Mesenchymal stem cell (in vitro differentiated cells and primary cell): ENCODE data around the gene SLC46A3.

Experiments
- DNase-seq: peaks from one replicate; pipeline ENCODE4 v3.0.0-alpha.2; 2013
- H2AFZ ChIP-seq: one replicate; pipeline ENCODE4 v1.6.1; 2013; ENCODE audit warnings: low read depth, mild to moderate bottlenecking, control low read depth, inconsistent platforms, low read length, moderate library complexity
- H2AK5ac ChIP-seq: 2 replicates; pipeline ENCODE4 v1.6.1; 2013; ENCODE audit warnings: low read length, moderate library complexity, mild to moderate bottlenecking, inconsistent platforms; ENCODE audit not compliant: severe bottlenecking
- H2BK120ac ChIP-seq: one replicate; pipeline ENCODE4 v1.6.1; 2013; ENCODE audit warnings: low read depth, mild to moderate bottlenecking, inconsistent platforms, low read length, moderate library complexity
- H2BK12ac ChIP-seq, 2 experiments: one replicate each; pipeline ENCODE4 v1.6.1; 2013; ENCODE audit warnings: inconsistent platforms in 2 of 2, low read length in 2 of 2, mild to moderate bottlenecking in 2 of 2, moderate library complexity in 2 of 2, control low read depth in 1 of 2
- H2BK15ac ChIP-seq: one replicate; pipeline ENCODE4 v1.6.1; 2013; ENCODE audit warnings: mild to moderate bottlenecking, low read depth, inconsistent platforms; ENCODE audit not compliant: poor library complexity, severe bottlenecking
- H2BK5ac ChIP-seq: 2 replicates; pipeline ENCODE4 v1.6.1; 2013; ENCODE audit warnings: low read depth, mild to moderate bottlenecking, low read length, control low read depth, inconsistent platforms; ENCODE audit not compliant: poor library complexity, severe bottlenecking
- H3K14ac ChIP-seq, 2 experiments: one replicate each; pipeline ENCODE4 v1.6.1; 2013; ENCODE audit warnings: inconsistent platforms in 2 of 2, low read length in 2 of 2, control low read depth in 1 of 2, mild to moderate bottlenecking in 1 of 2, moderate library complexity in 1 of 2
- H3K18ac ChIP-seq, 2 experiments: one replicate each; pipeline ENCODE4 v1.6.1; 2013; ENCODE audit warnings: inconsistent platforms in 2 of 2, low read length in 2 of 2, control low read depth in 1 of 2, low read depth in 1 of 2, mild to moderate bottlenecking in 1 of 2
- H3K23ac ChIP-seq, 2 experiments: one replicate each; pipeline ENCODE4 v1.6.1; 2013; ENCODE audit warnings: inconsistent platforms in 2 of 2, low read length in 2 of 2, mild to moderate bottlenecking in 2 of 2, moderate library complexity in 2 of 2, control low read depth in 1 of 2
- H3K27ac ChIP-seq: 2 replicates; pipeline ENCODE4 v1.5.1; 2013; ENCODE audit warnings: mild to moderate bottlenecking, moderate library complexity, low read length, control low read depth, inconsistent platforms; ENCODE audit not compliant: poor library complexity, severe bottlenecking
- H3K27me3 ChIP-seq, 2 experiments: 2 replicates each; pipeline versions ENCODE4 v1.6.1 to v1.7.0; 2013; ENCODE audit warnings: low read length in 2 of 2, mild to moderate bottlenecking in 2 of 2, moderate library complexity in 2 of 2, control low read depth in 1 of 2, inconsistent platforms in 1 of 2; ENCODE audit not compliant: control insufficient read depth in 1 of 2, insufficient read depth in 1 of 2
- H3K36me3 ChIP-seq, 2 experiments: 2 replicates each; pipeline versions ENCODE4 v1.6.1 to v1.7.0; 2013; ENCODE audit warnings: low read length in 2 of 2, control low read depth in 1 of 2, inconsistent platforms in 1 of 2, low read depth in 1 of 2, mild to moderate bottlenecking in 1 of 2; ENCODE audit not compliant: insufficient read depth in 2 of 2, control insufficient read depth in 1 of 2
- H3K4ac ChIP-seq, 2 experiments: one replicate each; pipeline ENCODE4 v1.6.1; 2013; ENCODE audit warnings: inconsistent platforms in 2 of 2, low read length in 2 of 2, mild to moderate bottlenecking in 2 of 2, moderate library complexity in 2 of 2, control low read depth in 1 of 2, low read depth in 1 of 2
- H3K4me1 ChIP-seq: 2 replicates; pipeline ENCODE4 v1.6.1; 2013; ENCODE audit warnings: low read depth, low read length, control low read depth; ENCODE audit not compliant: control insufficient read depth, insufficient read depth
- H3K4me2 ChIP-seq: 2 replicates; pipeline ENCODE4 v1.6.1; 2013; ENCODE audit warnings: low read length, mild to moderate bottlenecking, inconsistent platforms; ENCODE audit not compliant: poor library complexity, severe bottlenecking
- H3K4me3 ChIP-seq, 2 experiments: 2 replicates each; pipeline versions ENCODE4 v1.5.1 to v1.7.0; 2013; ENCODE audit warnings: low read length in 2 of 2, mild to moderate bottlenecking in 2 of 2, control low read depth in 1 of 2, low read depth in 1 of 2; ENCODE audit not compliant: insufficient read depth in 1 of 2
- H3K79me1 ChIP-seq: replicated peaks from 2 replicates; pipeline ENCODE4 v1.6.1; 2013; ENCODE audit warnings: mild to moderate bottlenecking, control low read depth, low read length, inconsistent platforms; ENCODE audit not compliant: poor library complexity, severe bottlenecking
- H3K9ac ChIP-seq: 2 replicates; pipeline ENCODE4 v1.7.0; 2013; ENCODE audit warnings: mild to moderate bottlenecking, low read length, moderate library complexity
- H3K9me3 ChIP-seq: 2 replicates; pipeline ENCODE4 v1.7.0; 2013; ENCODE audit warnings: mild to moderate bottlenecking, low read length; ENCODE audit not compliant: control insufficient read depth
- H4K8ac ChIP-seq: one replicate; pipeline ENCODE4 v1.6.1; 2013; ENCODE audit warnings: inconsistent platforms, mild to moderate bottlenecking, low read length, moderate library complexity
- H4K91ac ChIP-seq: one replicate; pipeline ENCODE4 v1.6.1; 2013; ENCODE audit warnings: mild to moderate bottlenecking, low read length, inconsistent platforms
- WGBS: methylation state at CpG from one replicate; pipeline ENCODE4 v1.1.7; 2013; ENCODE audit warnings: mixed read lengths; 5-methylcytosine and 5-hydroxymethylcytosine counted together

The SLC46A3 gene

DNA sequence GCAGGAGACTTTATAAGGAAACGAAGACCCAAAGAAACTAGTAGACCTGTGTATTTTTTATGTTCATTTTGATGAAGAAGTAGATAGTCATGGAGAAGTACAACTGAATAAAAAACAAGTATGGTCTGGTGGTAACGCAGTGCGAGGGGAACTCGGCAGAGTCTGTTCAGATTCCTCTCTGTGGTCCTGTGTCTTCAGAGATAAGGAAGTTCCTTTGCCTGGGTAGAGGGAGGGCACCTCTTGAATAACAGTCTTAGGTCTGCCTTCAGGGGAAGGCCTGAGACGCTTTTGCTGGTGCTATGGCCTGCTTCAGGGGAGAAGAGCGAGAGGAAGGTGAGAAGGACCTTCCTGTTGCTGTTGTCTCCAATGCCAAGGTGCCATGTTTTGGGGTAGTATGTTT lies 25.9 kb upstream of the SLC46A3 start:
- Histone ChIP-seq H3K79me1 (no peaks in the 10 kb centered on the region), H3K27me3 (no peaks in the 10 kb centered on the region), H3K36me3 (no peaks in the 10 kb centered on the region), H3K27ac (no peak overlapping the region), H3K14ac (no peak overlapping the region), H3K18ac (peak overlapping the region in 1 of 2 experiments; percentile 40), H4K91ac (peak overlapping the region; percentile 12), H3K4me1 (peaks cover 2% of the 10 kb centered on the region), H4K8ac (no peak overlapping the region), H2BK5ac (no peak overlapping the region), H3K4me2 (no peak overlapping the region), H2AFZ (no peak overlapping the region), H3K9me3 (no peaks in the 10 kb centered on the region), H3K4me3 (no peak overlapping the region), H3K23ac (no peak overlapping the region), H2BK12ac (peak overlapping the region in 1 of 2 experiments; percentile 65), H2AK5ac (no peak overlapping the region), H2BK15ac (no peak overlapping the region), H3K9ac (no peak overlapping the region), H2BK120ac (no peak overlapping the region), H3K4ac (peak overlapping the region; percentile 22 to 36)
- 79% methylated on average over 6 of the region's 6 CpGs for WGBS
- no peak for DNase-seq

DNA sequence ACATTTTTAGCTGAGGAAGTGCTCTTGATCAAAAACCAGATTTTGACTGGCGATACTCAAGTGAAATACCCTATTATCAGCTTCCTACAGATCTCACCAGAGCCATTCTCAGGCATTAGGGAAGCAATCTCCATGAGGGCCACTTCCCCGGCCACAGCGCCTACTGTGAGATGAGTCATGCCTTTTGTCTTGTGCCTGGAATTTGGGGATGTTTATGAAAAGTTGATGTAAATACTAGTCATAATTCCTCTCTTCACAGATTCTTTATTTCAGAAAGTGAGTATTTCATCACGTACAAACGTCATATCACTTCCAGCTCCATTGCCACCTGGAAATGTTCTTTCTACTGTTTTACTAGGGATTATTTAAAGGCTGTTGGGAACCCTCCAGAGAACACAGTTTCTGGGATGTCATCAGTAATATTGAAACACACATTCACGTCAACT lies 25.3 kb upstream of the SLC46A3 start:
- Histone ChIP-seq H3K4ac (peak overlapping the region in 1 of 2 experiments; percentile 30), H4K91ac (no peak overlapping the region), H3K27ac (no peak overlapping the region), H4K8ac (no peak overlapping the region), H2AK5ac (no peak overlapping the region), H3K4me2 (no peak overlapping the region), H2AFZ (no peak overlapping the region), H2BK15ac (no peak overlapping the region), H3K4me3 (no peak overlapping the region), H3K9ac (no peak overlapping the region), H3K79me1 (no peaks in the 10 kb centered on the region), H3K27me3 (no peaks in the 10 kb centered on the region), H2BK120ac (no peak overlapping the region), H3K14ac (no peak overlapping the region), H2BK5ac (no peak overlapping the region), H3K4me1 (peaks cover 2% of the 10 kb centered on the region), H3K36me3 (no peaks in the 10 kb centered on the region), H3K18ac (no peak overlapping the region), H3K23ac (no peak overlapping the region), H2BK12ac (peak overlapping the region in 1 of 2 experiments; percentile 52), H3K9me3 (no peaks in the 10 kb centered on the region)
- peak; percentile 80 for DNase-seq
- WGBS, result 8% methylated on average over 1 of the region's 6 CpGs

DNA sequence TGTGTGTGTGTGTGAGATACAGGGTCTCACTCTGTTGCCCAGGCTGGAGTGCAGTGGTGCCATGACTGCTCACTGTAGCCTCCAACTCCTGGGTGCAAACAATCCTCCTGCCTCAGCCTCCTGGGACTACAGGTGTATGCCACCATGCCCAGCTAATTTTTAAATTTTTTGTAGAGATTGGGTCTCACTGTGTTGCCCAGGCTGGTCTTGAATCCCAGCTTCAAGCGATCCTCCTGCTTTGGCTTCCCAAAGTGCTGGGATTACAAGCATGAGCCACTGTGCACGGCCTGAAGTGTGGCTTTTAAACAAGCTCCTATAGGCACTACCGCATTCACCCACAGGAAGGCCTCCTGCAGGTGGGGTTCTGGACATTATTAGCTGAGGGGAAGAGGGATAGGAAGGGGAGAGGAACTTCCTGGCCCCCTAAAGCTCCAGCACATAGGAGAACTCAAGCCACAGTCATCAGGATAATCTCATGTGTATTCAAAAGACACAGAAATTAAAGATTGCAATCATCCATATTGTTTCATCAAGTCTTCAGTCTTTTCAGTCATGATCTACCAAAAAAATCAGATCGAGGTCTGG lies 24.8 kb upstream of the SLC46A3 start:
- Histone ChIP-seq H2AK5ac (no peak overlapping the region), H2AFZ (no peak overlapping the region), H3K4ac (peak overlapping the region in 1 of 2 experiments; percentile 3), H3K23ac (no peak overlapping the region), H4K8ac (peak overlapping the region; percentile 52), H3K9ac (no peak overlapping the region), H3K4me1 (peaks cover 2% of the 10 kb centered on the region), H4K91ac (peak overlapping the region; percentile 76), H2BK120ac (no peak overlapping the region), H3K4me3 (no peak overlapping the region), H3K27ac (no peak overlapping the region), H2BK5ac (no peak overlapping the region), H3K9me3 (no peaks in the 10 kb centered on the region), H2BK12ac (peak overlapping the region in 1 of 2 experiments; percentile 17), H2BK15ac (no peak overlapping the region), H3K27me3 (no peaks in the 10 kb centered on the region), H3K14ac (no peak overlapping the region), H3K36me3 (no peaks in the 10 kb centered on the region), H3K79me1 (no peaks in the 10 kb centered on the region), H3K4me2 (no peak overlapping the region), H3K18ac (peak overlapping the region; percentile 67 to 82)
- 68% methylated on average over 3 of the region's 4 CpGs for WGBS
- DNase-seq, result no peak

DNA sequence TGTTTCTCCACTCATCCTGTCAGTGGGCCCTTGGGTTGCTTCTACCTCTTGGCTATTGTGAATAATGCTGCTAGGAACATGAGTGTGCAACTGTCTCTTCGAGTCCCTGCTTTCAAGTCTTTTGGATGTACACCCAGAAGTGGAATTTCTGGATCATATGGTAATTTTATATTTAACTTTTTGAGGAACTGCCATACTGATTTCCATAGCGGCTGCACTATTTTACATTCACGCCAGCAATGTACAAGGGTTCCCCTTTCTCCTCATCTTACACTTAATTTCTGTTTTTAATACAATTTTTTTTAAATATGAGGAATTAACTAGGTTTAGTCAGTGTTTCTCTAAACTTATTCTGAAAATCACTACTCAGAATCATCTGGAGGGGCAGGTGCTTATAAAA lies 24.2 kb upstream of the SLC46A3 start:
- Histone ChIP-seq H2BK120ac (no peak overlapping the region), H2BK15ac (no peak overlapping the region)

More for the DNA sequence above, 24.2 kb upstream of the SLC46A3 start:
- Histone ChIP-seq H3K27me3 (no peaks in the 10 kb centered on the region), H3K9ac (no peak overlapping the region), H3K4me3 (no peak overlapping the region), H3K4ac (no peak overlapping the region), H3K27ac (no peak overlapping the region), H3K9me3 (no peaks in the 10 kb centered on the region), H3K18ac (no peak overlapping the region), H3K23ac (no peak overlapping the region), H3K4me1 (peaks cover 2% of the 10 kb centered on the region), H3K4me2 (no peak overlapping the region), H2AFZ (no peak overlapping the region), H2AK5ac (no peak overlapping the region), H4K91ac (no peak overlapping the region), H4K8ac (no peak overlapping the region), H3K79me1 (no peaks in the 10 kb centered on the region), H3K14ac (no peak overlapping the region), H2BK12ac (peak overlapping the region in 1 of 2 experiments; percentile 15), H3K36me3 (no peaks in the 10 kb centered on the region), H2BK5ac (no peak overlapping the region)
- 100% methylated on average over 2 of the region's 3 CpGs for WGBS
- DNase-seq, result no peak
